T-helper 2 cell treated with Interferon-gamma antibody and Interleukin-4, amounts not matched to agents 5 μg/mL and 100 μg/mL, for 36 hours (primary cell): ENCODE results near the gene ZNF536.
"Not testable (repeated sequence)": the region's sequence is repeated elsewhere in the genome, so short reads cannot be mapped to it uniquely, and the experiment has no call there.

Source experiments
- DNase-seq: peaks from one replicate; pipeline ENCODE4 v3.0.0; 2021; ENCODE audit warnings: low spot score
- H3K27ac Mint-ChIP-seq: one replicate; pipeline ENCODE4 v1.8.0; 2021; ENCODE audit warnings: mild to moderate bottlenecking, mixed read lengths
- H3K27me3 Mint-ChIP-seq: one replicate; pipeline ENCODE4 v1.8.0; 2021; ENCODE audit warnings: low read depth, mixed read lengths
- H3K36me3 Mint-ChIP-seq: one replicate; pipeline ENCODE4 v1.8.0; 2021; ENCODE audit warnings: low read depth, mixed read lengths
- H3K4me1 Mint-ChIP-seq: one replicate; pipeline ENCODE4 v1.8.0; 2021; ENCODE audit warnings: low read depth, mixed read lengths
- H3K4me3 Mint-ChIP-seq: one replicate; pipeline ENCODE4 v1.8.0; 2022; ENCODE audit warnings: mild to moderate bottlenecking, moderate library complexity, mixed read lengths
- H3K9me3 Mint-ChIP-seq: one replicate; pipeline ENCODE4 v1.8.0; 2021; ENCODE audit warnings: mixed read lengths

ZNF536 gene

DNA sequence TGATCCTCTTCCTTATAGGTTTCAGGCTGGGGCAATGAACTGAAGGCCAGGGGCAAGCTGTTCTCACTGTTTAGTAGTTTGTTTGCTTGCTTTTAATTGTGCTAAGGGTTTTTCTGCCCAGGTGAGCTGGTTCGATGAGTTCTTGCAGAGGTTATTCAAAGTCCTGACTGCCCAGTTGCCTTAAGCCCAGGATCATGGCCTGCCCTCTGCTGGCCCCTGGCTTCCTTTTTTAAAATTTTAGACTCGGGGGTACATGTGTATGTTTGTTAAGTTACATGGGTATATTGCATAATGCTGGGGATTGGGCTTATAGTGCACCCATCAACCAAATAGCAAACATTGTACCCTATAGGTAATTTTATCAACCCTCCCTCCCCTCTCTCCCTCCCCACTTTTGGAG lies 65.7 kb downstream of the ZNF536 start:
- H3K4me3 Mint-ChIP-seq, result no peak overlapping the region
- H3K4me1 Mint-ChIP-seq, result no peaks in the 10 kb centered on the region
- no peak for DNase-seq
- no peak overlapping the region for H3K27ac Mint-ChIP-seq
- no peaks in the 10 kb centered on the region for H3K27me3 Mint-ChIP-seq
- H3K9me3 Mint-ChIP-seq, result no peaks in the 10 kb centered on the region
- no peaks in the 10 kb centered on the region for H3K36me3 Mint-ChIP-seq

DNA sequence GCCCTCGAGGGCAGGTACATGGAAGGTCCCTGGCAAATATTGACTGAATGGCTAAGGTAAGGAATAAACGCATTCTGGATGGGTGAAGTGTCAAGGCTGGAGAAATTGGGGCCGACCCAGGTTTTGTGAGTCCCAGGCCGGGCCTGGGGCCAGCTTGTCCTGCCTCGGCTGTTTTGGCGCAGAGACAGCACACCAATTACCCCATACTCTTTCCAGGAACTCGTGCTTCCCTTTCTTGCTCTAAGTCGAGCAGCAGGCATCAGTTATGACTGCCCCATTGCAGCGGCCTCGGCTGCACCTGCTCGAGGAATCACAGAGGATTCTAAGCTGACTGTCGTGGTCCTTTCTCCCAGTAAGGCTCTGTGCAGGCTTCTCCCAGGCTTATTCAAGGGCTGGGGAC lies 67.1 kb downstream of the ZNF536 start:
- H3K4me3 Mint-ChIP-seq, result no peak overlapping the region
- DNase-seq, result no peak
- no peaks in the 10 kb centered on the region for H3K27me3 Mint-ChIP-seq
- no peaks in the 10 kb centered on the region for H3K4me1 Mint-ChIP-seq
- no peaks in the 10 kb centered on the region for H3K36me3 Mint-ChIP-seq
- H3K9me3 Mint-ChIP-seq, result no peaks in the 10 kb centered on the region
- no peak overlapping the region for H3K27ac Mint-ChIP-seq

DNA sequence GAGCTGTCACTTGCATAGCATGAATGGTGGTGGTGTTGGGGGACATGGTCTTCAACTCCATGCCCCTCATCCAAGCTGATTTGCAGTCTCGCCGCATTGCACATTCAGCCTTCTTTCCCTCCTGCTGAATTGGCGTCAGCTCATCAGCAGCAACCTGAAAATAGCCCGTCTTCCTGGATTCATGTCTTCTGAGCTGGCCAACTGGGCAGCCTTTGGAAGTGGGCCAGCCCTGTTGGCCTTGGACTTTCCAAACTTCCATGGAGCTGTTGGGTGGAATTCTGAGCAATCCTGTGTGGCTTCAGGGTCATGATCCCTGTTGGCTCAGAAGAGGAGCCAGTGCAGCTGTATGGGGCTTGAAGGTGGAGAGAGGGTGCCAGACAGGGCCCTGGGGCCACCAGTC lies 68.8 kb downstream of the ZNF536 start:
- no peak overlapping the region for H3K27ac Mint-ChIP-seq
- no peak for DNase-seq
- H3K9me3 Mint-ChIP-seq, result no peaks in the 10 kb centered on the region
- no peaks in the 10 kb centered on the region for H3K4me1 Mint-ChIP-seq
- no peaks in the 10 kb centered on the region for H3K27me3 Mint-ChIP-seq
- H3K36me3 Mint-ChIP-seq, result no peaks in the 10 kb centered on the region
- H3K4me3 Mint-ChIP-seq, result no peak overlapping the region

GRCh38 chr19:30442674-30443073 lies 70.5 kb downstream of the ZNF536 start:
- DNase-seq, result no peak
- H3K4me3 Mint-ChIP-seq, result no peak overlapping the region
- H3K4me1 Mint-ChIP-seq, result no peaks in the 10 kb centered on the region
- no peaks in the 10 kb centered on the region for H3K36me3 Mint-ChIP-seq
- H3K27me3 Mint-ChIP-seq, result no peaks in the 10 kb centered on the region
- H3K9me3 Mint-ChIP-seq, result no peaks in the 10 kb centered on the region
- no peak overlapping the region for H3K27ac Mint-ChIP-seq

DNA sequence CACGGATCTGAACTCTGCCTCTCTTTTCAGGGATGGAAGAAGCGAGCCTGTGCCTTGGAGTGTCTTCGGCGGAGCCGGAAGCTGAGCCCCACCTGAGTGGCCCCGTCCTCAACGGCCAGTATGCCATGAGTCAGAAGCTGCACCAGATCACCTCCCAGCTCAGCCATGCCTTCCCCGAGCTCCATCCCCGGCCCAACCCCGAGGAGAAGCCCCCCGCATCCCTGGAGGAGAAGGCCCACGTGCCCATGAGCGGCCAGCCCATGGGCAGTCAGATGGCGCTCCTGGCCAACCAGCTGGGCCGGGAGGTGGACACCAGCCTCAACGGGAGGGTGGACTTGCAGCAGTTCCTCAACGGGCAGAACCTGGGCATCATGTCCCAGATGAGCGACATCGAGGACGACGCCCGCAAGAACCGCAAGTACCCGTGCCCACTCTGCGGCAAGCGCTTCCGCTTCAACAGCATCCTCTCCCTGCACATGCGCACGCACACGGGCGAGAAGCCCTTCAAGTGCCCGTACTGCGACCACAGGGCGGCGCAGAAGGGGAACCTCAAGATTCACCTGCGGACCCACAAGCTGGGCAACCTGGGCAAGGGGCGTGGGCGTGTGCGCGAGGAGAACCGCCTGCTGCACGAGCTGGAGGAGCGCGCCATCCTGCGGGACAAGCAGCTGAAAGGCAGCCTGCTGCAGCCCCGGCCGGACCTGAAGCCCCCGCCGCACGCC lies 71.5 kb downstream of the ZNF536 start:
- DNase-seq, result no peak
- Mint-ChIP-seq H3K27me3 (peaks cover 2% of the 10 kb centered on the region), H3K36me3 (no peaks in the 10 kb centered on the region), H3K27ac (no peak overlapping the region), H3K9me3 (no peaks in the 10 kb centered on the region), H3K4me1 (no peaks in the 10 kb centered on the region), H3K4me3 (no peak overlapping the region)

DNA sequence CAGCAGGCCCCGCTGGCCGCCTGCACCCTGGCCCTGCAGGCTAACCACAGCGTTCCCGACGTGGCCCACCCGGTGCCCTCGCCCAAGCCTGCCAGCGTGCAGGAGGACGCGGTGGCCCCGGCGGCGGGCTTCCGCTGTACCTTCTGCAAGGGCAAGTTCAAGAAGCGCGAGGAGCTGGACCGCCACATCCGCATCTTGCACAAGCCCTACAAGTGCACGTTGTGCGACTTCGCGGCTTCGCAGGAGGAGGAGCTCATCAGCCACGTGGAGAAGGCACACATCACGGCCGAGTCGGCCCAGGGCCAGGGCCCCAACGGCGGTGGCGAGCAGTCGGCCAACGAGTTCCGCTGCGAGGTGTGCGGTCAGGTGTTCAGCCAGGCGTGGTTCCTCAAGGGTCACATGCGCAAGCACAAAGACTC lies 72.1 kb downstream of the ZNF536 start:
- Mint-ChIP-seq H3K4me3 (no peak overlapping the region), H3K36me3 (no peaks in the 10 kb centered on the region), H3K9me3 (no peaks in the 10 kb centered on the region)

GRCh38 chr19:30444686-30445232 lies 72.6 kb downstream of the ZNF536 start:
- Mint-ChIP-seq H3K27ac (no peak overlapping the region), H3K4me1 (no peaks in the 10 kb centered on the region), H3K9me3 (no peaks in the 10 kb centered on the region), H3K27me3 (peaks cover 2% of the 10 kb centered on the region), H3K36me3 (no peaks in the 10 kb centered on the region), H3K4me3 (no peak overlapping the region)
- no peak for DNase-seq

More for the DNA sequence above, 72.1 kb downstream of the ZNF536 start:
- Mint-ChIP-seq H3K27ac (no peak overlapping the region), H3K4me1 (no peaks in the 10 kb centered on the region), H3K27me3 (peaks cover 2% of the 10 kb centered on the region)
- no peak for DNase-seq

- H3K4me1 Mint-ChIP-seq, result peaks cover 3% of the 10 kb centered on the region
- H3K9me3 Mint-ChIP-seq, result no peaks in the 10 kb centered on the region
- no peak overlapping the region for H3K27ac Mint-ChIP-seq
- H3K27me3 Mint-ChIP-seq, result peaks cover 2% of the 10 kb centered on the region
- H3K4me3 Mint-ChIP-seq, result no peak overlapping the region
- DNase-seq, result no peak
- H3K36me3 Mint-ChIP-seq, result no peaks in the 10 kb centered on the region
Observed at GRCh38 chr19:30445385-30445784, 73.2 kb downstream of the ZNF536 start.

DNA sequence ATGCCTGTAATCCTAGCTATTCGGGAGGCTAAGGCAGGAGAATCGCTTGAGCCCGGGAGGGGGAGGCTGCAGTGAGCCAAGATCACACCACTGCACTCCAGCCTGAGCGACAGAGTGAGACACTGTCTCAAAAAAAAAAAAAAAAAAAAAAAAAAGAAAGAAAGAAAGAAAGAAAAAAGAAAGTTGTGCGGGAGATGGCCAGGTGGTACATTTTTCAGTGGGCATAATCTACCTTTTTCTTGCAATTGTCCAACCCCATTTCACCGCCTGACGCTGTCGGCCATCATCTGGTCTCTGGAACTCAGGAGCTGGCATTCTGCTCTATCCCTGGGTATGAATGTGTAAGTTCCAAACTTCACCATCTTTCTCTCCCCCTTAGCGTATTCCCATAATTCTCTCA lies 73.9 kb downstream of the ZNF536 start:
- H3K27me3 Mint-ChIP-seq, DNase-seq, H3K4me3 Mint-ChIP-seq, H3K27ac Mint-ChIP-seq, H3K36me3 Mint-ChIP-seq, H3K4me1 Mint-ChIP-seq, H3K9me3 Mint-ChIP-seq: not testable (repeated sequence)

DNA sequence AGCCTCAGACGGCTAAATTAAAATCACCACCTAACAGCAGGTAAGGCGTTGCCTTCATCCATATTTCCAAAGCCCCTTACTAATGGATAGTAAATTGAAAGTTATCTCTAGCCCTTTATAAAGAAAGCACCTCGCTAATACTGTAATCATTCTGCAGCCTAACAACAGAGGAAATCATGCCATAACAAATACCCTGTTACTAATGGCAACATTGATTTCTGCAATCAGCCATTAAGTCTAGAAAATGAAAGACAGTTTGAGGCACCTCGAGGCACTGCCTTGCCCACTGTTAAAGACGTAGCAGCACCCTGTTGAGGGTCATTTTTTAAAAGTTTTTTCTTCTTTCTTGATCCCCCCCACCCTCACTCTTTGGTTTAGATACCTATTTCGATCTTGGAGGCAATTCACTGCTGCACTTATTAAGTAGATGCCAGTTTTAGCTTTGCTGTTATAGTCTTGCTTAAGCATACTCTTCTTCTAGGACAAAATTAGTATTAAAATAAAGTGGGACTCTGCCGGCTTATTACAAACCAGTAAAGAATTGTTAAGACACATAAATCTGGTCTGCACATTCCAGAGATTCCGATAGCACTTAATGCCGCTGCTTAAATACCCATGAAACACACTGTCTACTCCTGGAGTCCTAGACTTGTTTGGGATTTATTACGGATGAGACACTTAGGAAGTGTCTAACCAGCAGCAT lies 74.8 kb downstream of the ZNF536 start:
- H3K36me3 Mint-ChIP-seq, result no peaks in the 10 kb centered on the region
- H3K27ac Mint-ChIP-seq, result no peak overlapping the region
- peaks cover 3% of the 10 kb centered on the region for H3K4me1 Mint-ChIP-seq
- no peak overlapping the region for H3K4me3 Mint-ChIP-seq
- peaks cover 2% of the 10 kb centered on the region for H3K27me3 Mint-ChIP-seq
- no peaks in the 10 kb centered on the region for H3K9me3 Mint-ChIP-seq
- no peak for DNase-seq

GRCh38 chr19:30447553-30447870 lies 75.3 kb downstream of the ZNF536 start:
- no peak for DNase-seq
- no peak overlapping the region for H3K27ac Mint-ChIP-seq
- H3K4me1 Mint-ChIP-seq, result peaks cover 3% of the 10 kb centered on the region
- no peaks in the 10 kb centered on the region for H3K9me3 Mint-ChIP-seq
- H3K27me3 Mint-ChIP-seq, result peaks cover 2% of the 10 kb centered on the region
- H3K4me3 Mint-ChIP-seq, result no peak overlapping the region
- no peaks in the 10 kb centered on the region for H3K36me3 Mint-ChIP-seq

- Mint-ChIP-seq H3K4me3 (no peak overlapping the region), H3K27me3 (peaks cover 2% of the 10 kb centered on the region), H3K9me3 (no peaks in the 10 kb centered on the region), H3K36me3 (no peaks in the 10 kb centered on the region), H3K27ac (no peak overlapping the region), H3K4me1 (peaks cover 3% of the 10 kb centered on the region)
- no peak for DNase-seq
Observed at GRCh38 chr19:30448386-30449077, 76.3 kb downstream of the ZNF536 start.

DNA sequence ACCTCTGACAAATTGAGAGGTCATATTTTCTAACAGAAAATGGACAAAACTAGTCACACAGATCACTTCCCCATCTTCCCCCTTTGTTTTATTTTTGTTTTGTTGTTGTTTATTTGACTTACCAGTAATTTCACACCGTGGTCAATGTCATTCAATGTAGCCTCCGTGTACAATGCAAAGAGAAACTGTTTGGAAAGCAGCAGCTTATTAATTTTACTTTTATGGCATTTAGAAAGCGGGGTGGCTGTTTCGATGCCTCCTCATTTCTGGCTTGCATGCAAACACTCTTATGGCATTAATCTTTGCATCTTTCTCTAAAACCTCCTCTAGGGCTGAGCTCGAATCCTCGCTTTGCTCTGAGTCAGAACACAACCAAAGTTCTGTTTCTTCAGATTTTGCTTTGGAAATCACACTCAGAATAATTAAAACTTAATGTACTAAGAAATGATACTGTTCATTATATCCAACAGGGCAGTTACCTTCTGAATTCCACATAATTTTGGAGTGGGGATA lies 77.0 kb downstream of the ZNF536 start:
- Mint-ChIP-seq H3K27me3 (peaks cover 2% of the 10 kb centered on the region), H3K9me3 (no peaks in the 10 kb centered on the region), H3K27ac (no peak overlapping the region), H3K4me1 (peaks cover 3% of the 10 kb centered on the region), H3K36me3 (no peaks in the 10 kb centered on the region), H3K4me3 (no peak overlapping the region)
- no peak for DNase-seq

DNA sequence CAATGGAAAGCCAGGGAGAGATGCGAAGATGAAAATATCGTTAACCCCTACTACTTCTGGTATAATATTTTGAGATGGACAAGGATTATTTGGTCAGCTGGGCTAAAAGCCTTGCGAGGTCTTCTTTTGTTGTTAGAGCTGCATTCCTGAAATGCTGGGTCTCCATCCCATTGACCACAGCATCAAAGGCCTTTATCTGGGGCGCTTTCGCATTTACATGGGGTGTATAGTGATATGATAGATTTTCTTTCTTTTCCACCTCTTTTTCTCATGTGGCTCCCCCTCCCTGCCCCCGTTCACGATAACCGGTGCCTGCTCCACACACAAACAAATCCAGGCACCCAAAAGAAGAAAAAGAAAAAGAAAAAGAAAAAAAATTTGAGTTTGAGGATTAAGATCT lies 77.5 kb downstream of the ZNF536 start:
- no peak overlapping the region for H3K27ac Mint-ChIP-seq
- DNase-seq, result no peak
- no peaks in the 10 kb centered on the region for H3K9me3 Mint-ChIP-seq
- peaks cover 3% of the 10 kb centered on the region for H3K4me1 Mint-ChIP-seq
- peaks cover 2% of the 10 kb centered on the region for H3K27me3 Mint-ChIP-seq
- H3K4me3 Mint-ChIP-seq, result no peak overlapping the region
- H3K36me3 Mint-ChIP-seq, result no peaks in the 10 kb centered on the region
